Superior temporal gyrus (tissue), 1 donor: ENCODE measurements around the gene RAB31.
"Not testable (repeated sequence)": the region's sequence is repeated elsewhere in the genome, so short reads cannot be mapped to it uniquely, and the experiment has no call there.

Source experiments
- DNase-seq: peaks from one replicate; pipeline ENCODE4 v3.0.0-alpha.2; 2016; ENCODE audit errors: extremely low spot score

The RAB31 gene

GRCh38 chr18:9708057-9708433 is at the start of gene RAB31:
TSS of gene RAB31 (plus strand) at chr18:9708301. CDS start at chr18:9708406, 105 bp downstream.
- peak; percentile 72 for DNase-seq

GRCh38 chr18:9659499-9660375 is 48.4 kb upstream of the RAB31 start:
- no peak for DNase-seq

- no peak for DNase-seq
Measured at GRCh38 chr18:9661564-9661963, 46.5 kb upstream of the RAB31 start.

GRCh38 chr18:9663377-9663776 is 44.7 kb upstream of the RAB31 start:
- DNase-seq = no peak

GRCh38 chr18:9665314-9665713 is 42.8 kb upstream of the RAB31 start:
- DNase-seq = no peak

DNA sequence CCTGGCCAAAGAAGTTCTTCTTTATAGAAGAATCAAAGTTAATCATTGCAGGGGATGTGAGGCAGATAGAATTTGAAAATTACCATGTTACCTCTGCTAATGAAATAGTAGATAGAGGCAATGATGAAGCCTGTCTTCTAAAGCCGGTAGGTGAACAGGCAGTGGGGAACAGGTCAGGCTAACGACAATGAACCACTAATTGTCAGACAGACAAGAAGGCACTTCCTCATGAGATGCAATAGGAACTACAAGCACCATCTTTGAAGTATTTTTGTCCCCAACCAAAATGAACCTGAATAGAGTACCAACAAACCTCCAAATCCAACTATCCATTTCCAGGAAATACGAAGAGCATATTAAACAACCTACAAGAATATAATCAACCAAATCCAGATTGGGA is 41.6 kb upstream of the RAB31 start:
- no peak for DNase-seq

DNA sequence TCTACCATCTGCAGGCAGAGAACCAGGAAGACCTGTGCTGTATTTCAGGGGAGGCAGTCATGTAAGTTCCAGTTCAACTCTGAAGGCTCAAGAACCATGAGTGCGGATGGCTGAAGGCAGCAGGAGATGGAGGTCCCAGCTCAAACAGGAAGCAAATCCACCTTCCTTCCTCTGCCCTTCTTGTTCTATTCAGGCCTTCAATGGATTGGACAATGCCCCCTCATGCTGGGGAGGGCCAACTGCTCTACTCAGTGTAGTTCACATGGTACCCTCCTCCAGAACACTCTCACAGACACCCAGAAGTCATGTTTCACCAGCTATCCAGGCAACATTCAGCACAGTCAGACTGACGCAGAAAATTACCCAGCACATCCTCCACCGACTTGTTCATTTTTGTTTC is 39.1 kb upstream of the RAB31 start:
- DNase-seq = no peak

- DNase-seq = no peak
Measured at GRCh38 chr18:9671214-9671613, 36.9 kb upstream of the RAB31 start.

- peak; percentile 57 for DNase-seq
Measured at GRCh38 chr18:9673296-9674251, 34.5 kb upstream of the RAB31 start.

DNA sequence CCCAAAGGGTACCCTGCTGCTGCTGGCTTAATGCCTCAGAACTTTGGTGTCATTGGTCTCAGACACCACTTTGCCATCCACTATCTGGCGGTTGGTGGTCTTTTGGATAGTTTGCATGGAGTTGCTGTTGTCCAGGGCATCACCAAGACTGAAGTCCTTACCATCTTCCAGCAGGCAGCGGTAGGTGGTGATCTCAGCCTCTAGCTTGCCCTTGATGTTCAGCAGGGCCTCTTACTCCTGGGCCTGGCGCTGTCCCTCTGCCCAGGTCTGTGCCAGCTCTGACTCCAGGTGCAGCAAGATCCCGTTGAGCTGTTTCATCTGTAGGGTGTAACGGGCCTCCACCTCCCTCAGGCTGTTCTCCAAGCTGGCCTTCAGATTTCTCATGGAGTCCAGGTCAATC is 29.9 kb upstream of the RAB31 start:
- not testable (repeated sequence) for DNase-seq

GRCh38 chr18:9679125-9679524 is 29.0 kb upstream of the RAB31 start:
- no peak for DNase-seq

DNA sequence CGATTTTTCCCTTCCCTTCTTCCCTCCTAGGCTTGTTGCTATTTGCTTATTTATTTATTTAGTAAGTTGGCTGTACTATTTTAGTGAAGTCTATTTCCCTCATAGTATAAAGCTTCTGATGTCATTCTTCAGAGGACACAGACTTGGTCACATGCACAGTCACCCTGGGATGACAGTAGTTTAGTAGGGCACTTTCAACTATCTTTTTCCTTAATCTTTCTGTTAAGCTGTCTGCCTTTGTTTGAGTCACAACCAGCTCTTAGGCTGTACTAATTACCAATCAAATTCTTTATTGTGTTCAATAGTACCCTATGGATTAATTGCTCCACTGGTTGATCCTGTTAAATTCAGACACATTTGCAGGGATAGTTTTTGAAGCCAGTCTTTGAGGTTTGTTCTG is 26.9 kb upstream of the RAB31 start:
- DNase-seq = no peak

DNA sequence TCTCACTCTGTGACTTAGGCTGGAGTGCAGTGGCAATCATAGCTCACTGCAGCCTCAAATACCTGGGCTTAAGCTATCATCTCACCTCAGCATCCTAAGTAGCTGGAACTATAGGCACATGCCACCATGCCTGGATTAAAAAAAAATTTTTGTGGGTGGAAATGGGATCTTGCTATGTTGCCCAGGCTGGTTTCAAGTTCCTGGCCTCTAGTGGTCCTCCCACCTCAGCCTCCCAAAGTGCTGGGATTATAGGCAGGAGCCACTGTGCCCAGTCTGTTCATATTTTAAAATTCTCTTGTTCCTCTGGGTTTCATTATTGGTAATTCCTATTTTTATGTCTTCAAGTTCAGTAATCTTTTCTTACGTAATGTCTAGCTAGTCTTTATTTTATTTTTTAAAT is 25.5 kb upstream of the RAB31 start:
- DNase-seq = no peak

DNA sequence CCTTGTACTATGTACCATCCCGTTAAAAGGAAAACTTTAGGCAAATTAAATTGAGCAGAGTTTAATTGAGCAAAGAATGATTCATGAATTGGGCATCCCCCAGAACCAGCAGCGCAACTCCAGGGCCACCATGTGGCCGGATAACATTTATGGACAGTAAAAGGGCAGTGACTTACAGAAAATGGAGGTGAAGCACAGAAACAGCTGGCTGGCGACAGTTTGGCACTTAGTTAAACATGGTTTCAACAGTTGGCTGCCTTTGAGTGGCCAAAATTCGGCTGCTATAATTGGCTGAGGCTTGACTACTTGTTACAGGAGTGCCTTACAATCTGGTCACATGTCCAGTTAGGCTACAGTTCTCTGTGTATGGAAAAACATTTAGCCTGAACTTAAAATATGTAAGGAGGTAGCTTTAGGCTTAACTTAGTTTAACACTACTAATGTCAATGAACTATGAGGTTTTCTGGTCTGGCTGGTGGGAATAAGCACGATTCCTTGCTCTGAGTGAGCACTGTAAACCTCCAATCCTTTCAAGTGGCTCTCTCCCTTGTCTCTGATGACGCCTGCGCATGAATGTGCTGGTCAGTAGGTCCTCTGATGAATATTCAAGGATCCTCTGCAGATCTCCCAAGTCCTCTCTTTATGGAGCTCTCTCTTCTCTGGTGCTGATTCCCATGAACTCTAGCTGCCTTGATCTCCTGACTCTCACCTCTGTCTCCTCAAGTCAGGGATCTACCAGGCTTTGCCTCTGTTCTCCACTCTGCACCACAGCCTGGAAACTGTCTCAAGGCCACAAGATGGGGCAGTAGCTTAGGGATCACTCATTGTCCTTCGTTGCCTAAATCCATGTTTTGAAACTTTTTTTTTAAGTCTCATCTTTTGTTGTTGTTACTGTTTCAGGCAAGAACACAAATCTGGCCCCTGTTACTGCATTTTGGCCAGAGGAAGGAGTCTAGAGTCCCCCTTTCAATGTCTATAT is 24.4 kb upstream of the RAB31 start:
- DNase-seq = peak; percentile 71

GRCh38 chr18:9684881-9685614 is 23.1 kb upstream of the RAB31 start:
- no peak for DNase-seq

GRCh38 chr18:9685615-9685890 is 22.5 kb upstream of the RAB31 start:
- DNase-seq = no peak

- DNase-seq = no peak
Measured at GRCh38 chr18:9688036-9688741, 19.9 kb upstream of the RAB31 start.

- no peak for DNase-seq
Measured at GRCh38 chr18:9689253-9689652, 18.8 kb upstream of the RAB31 start.

- no peak for DNase-seq
Measured at GRCh38 chr18:9690418-9691188, 17.5 kb upstream of the RAB31 start.

- no peak for DNase-seq
Measured at GRCh38 chr18:9691235-9691634, 16.9 kb upstream of the RAB31 start.
